ENCODE data around the gene SV2A. TPM values are rescaled to one million over a fixed set of nuclear protein-coding genes. Genes with fewer than 3 reads are reported as not detected.
"Not testable (repeated sequence)": the region's sequence is repeated elsewhere in the genome, so short reads cannot be mapped to it uniquely, and the experiment has no call there.

The SV2A gene
- total RNA-seq = 10 to 100 TPM; 10.9 to 14.6 TPM

- DNase-seq (ENCODE audit: low spot score in 2 of 2) (peak in 1 of 2 donors; percentile 44), ATAC-seq (peak; percentile 84 to 90)
- Mint-ChIP-seq H3K9me3 (no peaks in the 10 kb centered on the region), H3K36me3 (peaks cover 0 to 5% of the 10 kb centered on the region in 2 donors), H3K27ac (peak within 1 kb of the TSS; percentile 12 to 63)
Observed at GRCh38 chr1:149917571-149918144, at the start of gene SV2A. Gene SV2A (minus strand): TSS chr1:149917844. CDS start chr1:149913840, 4,004 bp downstream.

DNA sequence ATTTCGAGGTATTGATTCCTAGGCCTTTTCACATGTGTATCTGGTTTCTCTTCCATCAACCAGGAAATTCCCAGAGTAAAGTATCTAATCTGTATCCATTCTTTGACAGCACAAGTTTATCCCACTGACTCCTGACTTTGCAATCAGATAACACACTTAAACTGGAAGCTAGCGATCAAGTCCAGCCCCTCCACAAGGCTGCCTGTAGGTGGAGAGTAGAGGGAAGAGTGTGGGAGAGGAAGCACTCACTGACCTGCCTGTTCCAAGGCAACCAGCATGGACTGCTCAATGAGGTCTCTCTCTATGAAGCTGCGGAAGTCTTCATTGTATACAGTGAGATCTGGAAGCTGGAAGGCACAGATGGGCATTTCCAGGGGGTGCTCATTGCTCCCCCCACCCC lies 49.4 kb upstream of the SV2A start:
- Mint-ChIP-seq H3K36me3 (peaks cover 9 to 12% of the 10 kb centered on the region in 2 donors), H3K27ac (no peak overlapping the region), H3K9me3 (no peaks in the 10 kb centered on the region)
- DNase-seq (ENCODE audit: low spot score in 2 of 2) (no peak), ATAC-seq (no peak)

DNA sequence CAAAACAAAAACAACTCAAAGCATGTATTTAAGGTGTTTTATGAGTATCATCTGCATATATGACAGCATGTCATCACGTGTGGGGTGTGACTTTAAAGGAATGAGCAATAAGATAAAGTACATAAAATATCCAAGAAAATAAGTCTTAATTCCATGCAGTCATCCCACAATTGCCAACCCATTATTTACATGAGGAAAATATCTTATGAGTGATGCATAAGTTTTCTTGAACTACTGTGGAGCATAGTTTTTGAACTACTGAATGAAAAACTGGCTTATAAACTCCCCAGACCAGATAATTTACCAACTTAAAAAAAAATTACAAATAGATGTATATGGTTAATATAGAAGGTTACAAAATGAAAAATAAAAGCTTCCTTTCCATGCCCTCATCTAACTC lies 48.8 kb upstream of the SV2A start:
- ATAC-seq (no peak), DNase-seq (ENCODE audit: low spot score in 2 of 2) (no peak)
- Mint-ChIP-seq H3K36me3 (peaks cover 9 to 13% of the 10 kb centered on the region in 2 donors), H3K9me3 (no peaks in the 10 kb centered on the region), H3K27ac (peak overlapping the region in 1 of 2 donors; percentile 47)

- ATAC-seq = peak; percentile 22 to 61
- Mint-ChIP-seq H3K9me3 (no peaks in the 10 kb centered on the region), H3K27ac (peak overlapping the region in 1 of 2 donors; percentile 40), H3K36me3 (peaks cover 9 to 22% of the 10 kb centered on the region in 2 donors)
- DNase-seq (ENCODE audit: low spot score in 2 of 2) = no peak
Observed at GRCh38 chr1:149965440-149965839, 47.8 kb upstream of the SV2A start.

GRCh38 chr1:149963358-149963757 lies 45.7 kb upstream of the SV2A start:
- DNase-seq (ENCODE audit: low spot score in 2 of 2) (no peak), ATAC-seq (no peak)
- Mint-ChIP-seq H3K27ac (peak overlapping the region in 1 of 2 donors; percentile 77), H3K36me3 (peaks cover 18 to 29% of the 10 kb centered on the region in 2 donors), H3K9me3 (no peaks in the 10 kb centered on the region)

DNA sequence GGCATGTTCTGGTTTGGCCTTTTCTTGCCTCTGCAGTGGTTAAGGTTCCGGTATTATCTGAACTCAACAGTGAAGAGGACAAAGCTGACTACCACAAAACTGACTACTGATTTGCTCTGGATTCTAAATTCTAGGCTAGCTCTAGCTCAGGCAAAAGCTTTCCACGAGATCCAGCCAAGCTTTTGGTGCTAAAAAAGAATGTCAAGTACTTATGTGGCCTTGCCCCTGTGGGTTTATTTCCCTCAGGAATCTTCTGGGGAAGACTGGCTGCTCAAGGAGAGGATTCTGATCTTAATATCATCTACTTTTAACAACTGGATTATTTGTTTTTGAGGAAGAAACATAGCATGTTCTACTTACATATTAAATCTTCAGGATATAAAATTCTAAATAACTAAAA lies 45.1 kb upstream of the SV2A start:
- Mint-ChIP-seq H3K9me3 (no peaks in the 10 kb centered on the region), H3K36me3 (peaks cover 18 to 34% of the 10 kb centered on the region in 2 donors), H3K27ac (peak overlapping the region in 1 of 2 donors; percentile 77)
- no peak for ATAC-seq
- no peak for DNase-seq (ENCODE audit: low spot score in 2 of 2)

- H3K9me3 Mint-ChIP-seq = no peaks in the 10 kb centered on the region
- DNase-seq (ENCODE audit: low spot score in 2 of 2) (peak in 1 of 2 donors; percentile 47), ATAC-seq (peak; percentile 79 to 82)
- H3K36me3 Mint-ChIP-seq = peaks cover 18 to 35% of the 10 kb centered on the region in 2 donors
- H3K27ac Mint-ChIP-seq = no peak overlapping the region
Observed at GRCh38 chr1:149962039-149962647, 44.5 kb upstream of the SV2A start.

DNA sequence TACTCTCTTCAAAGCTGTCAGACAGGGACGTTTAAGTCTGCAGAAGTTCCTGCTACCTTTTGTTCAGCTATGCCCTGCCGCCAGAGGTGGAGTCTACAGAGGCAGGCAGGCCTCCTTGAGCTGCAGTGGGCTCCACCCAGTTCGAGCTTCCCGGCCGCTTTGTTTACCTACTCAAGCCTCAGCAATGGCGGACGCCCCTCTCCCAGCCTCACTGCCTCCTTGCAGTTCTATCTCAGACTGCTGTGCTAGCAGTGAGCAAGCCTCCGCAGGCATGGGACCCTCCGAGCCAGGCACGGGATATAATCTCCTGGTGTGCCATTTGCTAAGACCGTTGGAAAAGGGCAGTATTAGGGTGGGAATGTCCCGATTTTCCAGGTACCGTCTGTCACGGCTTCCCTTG lies 39.9 kb upstream of the SV2A start:
- ATAC-seq; H3K27ac Mint-ChIP-seq; DNase-seq (ENCODE audit: low spot score in 2 of 2); H3K9me3 Mint-ChIP-seq: not testable (repeated sequence)
- peaks cover 19 to 44% of the 10 kb centered on the region in 2 donors for H3K36me3 Mint-ChIP-seq

DNA sequence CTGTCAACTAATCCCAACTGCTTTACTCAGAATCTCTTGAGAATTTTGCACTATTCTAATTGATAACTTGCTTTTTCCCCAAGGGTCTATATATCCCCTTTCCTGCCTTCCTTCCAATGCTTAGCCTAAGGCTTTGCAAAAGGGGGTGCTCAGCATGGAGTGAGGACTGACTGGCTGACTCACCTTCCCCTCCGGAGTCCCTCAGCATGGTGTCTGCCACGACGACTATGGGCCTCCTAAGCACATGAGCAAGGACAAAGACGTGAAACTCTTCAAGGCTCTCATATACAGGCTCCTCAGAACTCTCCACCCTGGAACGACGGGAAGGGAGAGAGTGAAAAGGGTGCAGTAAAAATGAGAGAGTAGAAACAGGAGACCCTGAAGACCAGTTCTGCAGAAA lies 32.3 kb upstream of the SV2A start:
- H3K9me3 Mint-ChIP-seq = peaks cover 0 to 4% of the 10 kb centered on the region in 2 donors
- H3K27ac Mint-ChIP-seq = no peak overlapping the region
- H3K36me3 Mint-ChIP-seq = peaks cover 4 to 18% of the 10 kb centered on the region in 2 donors
- ATAC-seq (no peak), DNase-seq (ENCODE audit: low spot score in 2 of 2) (no peak)

GRCh38 chr1:149945206-149945605 lies 27.6 kb upstream of the SV2A start:
- no peak for ATAC-seq

DNA sequence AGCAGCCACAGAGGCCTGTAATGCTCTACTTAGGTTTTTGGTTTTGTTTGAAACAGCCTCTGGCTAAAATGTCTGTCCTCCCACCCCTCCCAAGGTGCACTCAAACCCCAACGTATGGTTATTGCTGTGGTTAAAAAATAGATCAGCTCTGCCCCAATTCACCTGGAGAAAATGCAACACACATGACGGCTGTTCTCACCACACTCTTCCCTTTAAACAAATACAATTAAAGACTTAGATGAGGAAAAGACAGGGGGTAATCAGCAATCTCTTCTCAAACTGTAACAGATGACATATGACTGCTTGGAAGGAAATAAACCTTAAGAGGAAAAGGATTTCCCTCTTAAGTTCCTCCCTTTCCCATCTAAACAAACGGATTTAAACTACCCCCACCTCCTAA lies 25.2 kb upstream of the SV2A start:
- Mint-ChIP-seq H3K27ac (peak overlapping the region in 1 of 2 donors; percentile 73), H3K9me3 (no peaks in the 10 kb centered on the region), H3K36me3 (peaks cover 8% of the 10 kb centered on the region in 2 donors)
- ATAC-seq = no peak
- no peak for DNase-seq (ENCODE audit: low spot score in 2 of 2)

More at GRCh38 chr1:149945206-149945605, 27.6 kb upstream of the SV2A start:
- H3K27ac Mint-ChIP-seq = peak overlapping the region in 1 of 2 donors; percentile 73
- no peaks in the 10 kb centered on the region for H3K9me3 Mint-ChIP-seq
- no peak for DNase-seq (ENCODE audit: low spot score in 2 of 2)
- H3K36me3 Mint-ChIP-seq = peaks cover 8% of the 10 kb centered on the region in 2 donors

DNA sequence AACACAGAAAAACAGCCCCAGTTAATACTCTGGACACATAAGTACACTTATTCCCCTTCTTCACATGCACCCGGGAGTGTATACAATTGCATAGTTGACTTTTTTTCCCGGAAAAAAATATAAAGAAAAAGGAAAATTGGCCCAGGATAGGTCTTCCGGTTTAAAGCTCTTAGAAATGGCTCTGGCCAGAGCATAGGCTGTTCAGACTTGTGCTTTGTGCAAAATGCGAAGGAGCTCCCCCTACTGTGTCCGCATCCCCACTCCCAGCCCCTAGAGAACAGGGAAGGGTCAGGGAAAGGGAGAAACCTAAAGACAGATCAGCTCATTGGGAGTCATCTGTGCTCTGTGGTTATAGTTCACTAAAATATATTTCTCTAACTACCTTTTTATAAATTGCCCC lies 24.6 kb upstream of the SV2A start:
- DNase-seq (ENCODE audit: low spot score in 2 of 2) (no peak), ATAC-seq (no peak)
- Mint-ChIP-seq H3K36me3 (peaks cover 3 to 8% of the 10 kb centered on the region in 2 donors), H3K27ac (no peak overlapping the region), H3K9me3 (no peaks in the 10 kb centered on the region)

- Mint-ChIP-seq H3K36me3 (peaks cover 0 to 8% of the 10 kb centered on the region in 2 donors), H3K9me3 (no peaks in the 10 kb centered on the region), H3K27ac (no peak overlapping the region)
- ATAC-seq (no peak), DNase-seq (ENCODE audit: low spot score in 2 of 2) (no peak)
Observed at GRCh38 chr1:149940427-149940826, 22.8 kb upstream of the SV2A start.

- DNase-seq (ENCODE audit: low spot score in 2 of 2); H3K9me3 Mint-ChIP-seq; H3K36me3 Mint-ChIP-seq; ATAC-seq: not testable (repeated sequence)
- H3K27ac Mint-ChIP-seq = peak overlapping the region; percentile 68 to 78
Observed at GRCh38 chr1:149938668-149939003, 21.0 kb upstream of the SV2A start.

DNA sequence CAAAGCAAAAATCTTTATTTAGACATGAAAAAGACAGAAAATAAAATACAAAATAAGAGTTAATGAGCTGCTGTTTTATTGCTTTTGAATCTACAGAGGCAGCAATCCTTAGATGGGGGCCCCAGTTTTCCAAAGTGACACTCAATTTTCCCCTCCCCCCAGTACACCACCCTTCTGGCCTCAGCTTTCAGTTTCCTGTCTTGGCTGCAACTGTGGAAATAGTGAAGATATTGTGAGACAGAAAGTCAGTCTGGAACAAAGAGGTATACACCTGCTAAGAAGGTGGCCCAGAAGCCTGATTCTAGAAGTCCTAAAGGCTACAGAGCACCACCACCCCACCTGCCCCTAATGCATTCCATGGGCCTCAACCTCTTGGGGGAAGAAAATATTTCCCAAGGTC lies 20.1 kb upstream of the SV2A start:
- no peaks in the 10 kb centered on the region for H3K9me3 Mint-ChIP-seq
- ATAC-seq = peak; percentile 15 to 49
- H3K36me3 Mint-ChIP-seq = no peaks in the 10 kb centered on the region
- H3K27ac Mint-ChIP-seq = no peak overlapping the region
- DNase-seq (ENCODE audit: low spot score in 2 of 2) = no peak

GRCh38 chr1:149936992-149937705 lies 19.5 kb upstream of the SV2A start:
- DNase-seq (ENCODE audit: low spot score in 2 of 2) = no peak

GRCh38 chr1:149936170-149936991 lies 18.7 kb upstream of the SV2A start, which contains the start of gene MTMR11:
Gene MTMR11 (minus strand): TSS chr1:149936879. CDS start chr1:149936647, 232 bp downstream.
- no peaks in the 10 kb centered on the region for H3K36me3 Mint-ChIP-seq
- H3K9me3 Mint-ChIP-seq = no peaks in the 10 kb centered on the region
- ATAC-seq (no peak), DNase-seq (ENCODE audit: low spot score in 2 of 2) (no peak)
- peak within 1 kb of the TSS; percentile 1 to 21 for H3K27ac Mint-ChIP-seq

More at GRCh38 chr1:149936992-149937705, 19.5 kb upstream of the SV2A start:
- ATAC-seq = peak in 1 of 2 donors; percentile 8
- H3K27ac Mint-ChIP-seq = no peak overlapping the region
- no peaks in the 10 kb centered on the region for H3K36me3 Mint-ChIP-seq
- no peaks in the 10 kb centered on the region for H3K9me3 Mint-ChIP-seq

Data from activated naive CD4-positive, alpha-beta T cell treated with anti-CD3 and anti-CD28 coated beads, Interleukin-2, amount 50 U/mL, for 72 hours (primary cell).